Progenitor cell of endocrine pancreas (in vitro differentiated cells): ENCODE results near the gene NUAK2. TPM values are rescaled to one million over a fixed set of nuclear protein-coding genes. Genes with fewer than 3 reads are reported as not detected.

Source experiments
- DNase-seq: peaks from one replicate; pipeline ENCODE4 v3.0.0; 2021; ENCODE audit warnings: low spot score; ENCODE audit not compliant: unreplicated experiment
- H3K27ac Mint-ChIP-seq: 2 replicates; pipeline ENCODE4 v1.8.0; 2021; ENCODE audit warnings: mild to moderate bottlenecking, moderate library complexity, mixed read lengths
- H3K27me3 Mint-ChIP-seq: 2 replicates; pipeline ENCODE4 v1.8.0; 2021; ENCODE audit warnings: mixed read lengths
- H3K36me3 Mint-ChIP-seq: 2 replicates; pipeline ENCODE4 v1.8.0; 2022; ENCODE audit warnings: mixed read lengths; ENCODE audit not compliant: insufficient read depth
- H3K4me1 Mint-ChIP-seq: 2 replicates; pipeline ENCODE4 v1.8.0; 2021; ENCODE audit warnings: low read depth, mixed read lengths
- H3K4me3 Mint-ChIP-seq: 2 replicates; pipeline ENCODE4 v1.8.0; 2021; ENCODE audit warnings: low read depth, mild to moderate bottlenecking, moderate library complexity, mixed read lengths
- H3K9me3 Mint-ChIP-seq: 2 replicates; pipeline ENCODE4 v1.8.0; 2021; ENCODE audit warnings: low read depth, mixed read lengths
- CTCF ChIP-seq: fragments of 200-600 bp; sonication (generic); IDR thresholded peaks from one replicate; pipeline ENCODE4 v1.5.0; 2021; ENCODE audit warnings: antibody characterized with exemption, mild to moderate bottlenecking; ENCODE audit not compliant: unreplicated experiment
- total RNA-seq: library from RNA; stranded (reverse); gene quantifications from 2 replicates; pipeline ENCODE4 v1.2.1, GENCODE V29; 2021

Gene NUAK2
- total RNA-seq, 1 donor from 2014 or later: 4.5 TPM

- Mint-ChIP-seq H3K4me1 (peaks cover 2% of the 10 kb centered on the region), H3K4me3 (no peak overlapping the region), H3K27ac (no peak overlapping the region), H3K36me3 (no peaks in the 10 kb centered on the region), H3K9me3 (no peaks in the 10 kb centered on the region), H3K27me3 (peaks cover 70% of the 10 kb centered on the region)
- DNase-seq: no peak
- no peak for TF ChIP-seq CTCF
These were observed 17.7 kb upstream of the NUAK2 start for GRCh38 chr1:205339197-205339702.

- Mint-ChIP-seq H3K27ac (no peak overlapping the region), H3K4me1 (no peaks in the 10 kb centered on the region), H3K4me3 (no peak overlapping the region), H3K36me3 (no peaks in the 10 kb centered on the region), H3K9me3 (no peaks in the 10 kb centered on the region), H3K27me3 (peaks cover 70% of the 10 kb centered on the region)
- no peak for DNase-seq
- no peak for TF ChIP-seq CTCF
These were observed 16.5 kb upstream of the NUAK2 start for GRCh38 chr1:205338011-205338410.

- H3K4me1 Mint-ChIP-seq: no peaks in the 10 kb centered on the region
- no peak overlapping the region for H3K27ac Mint-ChIP-seq
- peaks cover 65% of the 10 kb centered on the region for H3K27me3 Mint-ChIP-seq
- TF ChIP-seq CTCF: no peak
- no peak overlapping the region for H3K4me3 Mint-ChIP-seq
- H3K9me3 Mint-ChIP-seq: no peaks in the 10 kb centered on the region
- H3K36me3 Mint-ChIP-seq: no peaks in the 10 kb centered on the region
- DNase-seq: no peak
These were observed 15.9 kb upstream of the NUAK2 start for GRCh38 chr1:205337481-205337880.

GRCh38 chr1:205335692-205336091 lies 14.1 kb upstream of the NUAK2 start:
- H3K4me3 Mint-ChIP-seq: no peak overlapping the region

GRCh38 chr1:205332015-205332791 lies 10.7 kb upstream of the NUAK2 start:
- Mint-ChIP-seq H3K27me3 (peaks cover 39% of the 10 kb centered on the region), H3K9me3 (no peaks in the 10 kb centered on the region), H3K4me1 (no peaks in the 10 kb centered on the region), H3K4me3 (no peak overlapping the region), H3K36me3 (no peaks in the 10 kb centered on the region), H3K27ac (no peak overlapping the region)
- DNase-seq: no peak
- no peak for TF ChIP-seq CTCF

More at GRCh38 chr1:205335692-205336091, 14.1 kb upstream of the NUAK2 start:
- peak; percentile 97 for TF ChIP-seq CTCF
- peak; percentile 82 for DNase-seq
- H3K36me3 Mint-ChIP-seq: no peaks in the 10 kb centered on the region
- H3K9me3 Mint-ChIP-seq: no peaks in the 10 kb centered on the region
- H3K27ac Mint-ChIP-seq: no peak overlapping the region
- peaks cover 56% of the 10 kb centered on the region for H3K27me3 Mint-ChIP-seq
- no peaks in the 10 kb centered on the region for H3K4me1 Mint-ChIP-seq
